ENCODE data around the gene LGR4.

DNA sequence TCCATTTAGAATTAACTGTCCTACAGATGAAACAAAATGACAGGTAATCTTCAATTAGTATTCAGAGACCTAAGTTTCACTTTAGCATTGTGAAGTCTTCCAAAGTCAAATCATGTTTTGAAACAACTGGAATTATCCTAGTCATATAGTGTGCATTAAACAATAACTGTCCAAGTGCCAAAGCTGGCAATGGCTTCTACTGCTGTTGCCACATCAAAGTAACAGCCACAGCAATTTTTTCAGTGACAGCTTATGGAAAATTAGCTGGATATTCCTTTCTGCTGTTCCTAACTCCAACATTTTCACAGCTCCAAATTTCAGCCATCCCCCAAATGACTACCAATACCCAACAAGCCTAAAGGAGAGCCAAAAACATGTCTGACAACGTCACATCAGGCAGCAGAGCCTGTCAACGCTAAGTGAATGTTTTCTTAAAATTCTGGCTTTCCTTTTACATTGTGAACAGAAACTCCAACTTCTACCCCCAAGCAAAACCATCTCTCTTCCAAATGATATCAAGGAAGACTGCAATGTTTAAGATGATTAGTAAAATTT, 64.3 kb downstream of the LGR4 start:
- TF ChIP-seq, protein P1, sequence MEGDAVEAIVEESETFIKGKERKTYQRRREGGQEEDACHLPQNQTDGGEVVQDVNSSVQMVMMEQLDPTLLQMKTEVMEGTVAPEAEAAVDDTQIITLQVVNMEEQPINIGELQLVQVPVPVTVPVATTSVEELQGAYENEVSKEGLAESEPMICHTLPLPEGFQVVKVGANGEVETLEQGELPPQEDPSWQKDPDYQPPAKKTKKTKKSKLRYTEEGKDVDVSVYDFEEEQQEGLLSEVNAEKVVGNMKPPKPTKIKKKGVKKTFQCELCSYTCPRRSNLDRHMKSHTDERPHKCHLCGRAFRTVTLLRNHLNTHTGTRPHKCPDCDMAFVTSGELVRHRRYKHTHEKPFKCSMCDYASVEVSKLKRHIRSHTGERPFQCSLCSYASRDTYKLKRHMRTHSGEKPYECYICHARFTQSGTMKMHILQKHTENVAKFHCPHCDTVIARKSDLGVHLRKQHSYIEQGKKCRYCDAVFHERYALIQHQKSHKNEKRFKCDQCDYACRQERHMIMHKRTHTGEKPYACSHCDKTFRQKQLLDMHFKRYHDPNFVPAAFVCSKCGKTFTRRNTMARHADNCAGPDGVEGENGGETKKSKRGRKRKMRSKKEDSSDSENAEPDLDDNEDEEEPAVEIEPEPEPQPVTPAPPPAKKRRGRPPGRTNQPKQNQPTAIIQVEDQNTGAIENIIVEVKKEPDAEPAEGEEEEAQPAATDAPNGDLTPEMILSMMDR (IDR thresholded peaks at IDR 0.05) = no peak
- no peak for TF ChIP-seq POLR2A (IDR thresholded peaks at IDR 0.05)

All from uterus (tissue), 2 donors.